OCI-LY1 (cell line): ENCODE data around the gene SEMG1.

ENCODE experiments used
- H2AFZ ChIP-seq: fragments of 200-600 bp; sonication (generic), shearing (Covaris generic); 2 replicates; pipeline ENCODE4 v1.6.0; 2014; ENCODE audit warnings: antibody characterized with exemption, mild to moderate bottlenecking, low read length
- H3F3A ChIP-seq: fragments of 200-600 bp; sonication (generic), shearing (Covaris generic); 2 replicates; pipeline ENCODE4 v1.6.0; 2014; ENCODE audit warnings: mild to moderate bottlenecking, antibody characterized with exemption, low read length, moderate library complexity; ENCODE audit not compliant: insufficient read depth
- H3K27ac ChIP-seq: fragments of 200-600 bp; sonication (generic); 2 replicates; pipeline ENCODE4 v1.5.1; 2014; ENCODE audit warnings: low read length, mixed run types, mild to moderate bottlenecking, low read depth; ENCODE audit not compliant: poor library complexity, severe bottlenecking
- H3K27me3 ChIP-seq: fragments of 200-600 bp; sonication (generic); 2 replicates; pipeline ENCODE4 v1.6.0; 2014; ENCODE audit warnings: antibody characterized with exemption, mild to moderate bottlenecking, low read length, moderate library complexity; ENCODE audit not compliant: insufficient read depth
- H3K36me3 ChIP-seq: fragments of 200-600 bp; sonication (generic); 2 replicates; pipeline ENCODE4 v1.6.1; 2014; ENCODE audit warnings: mild to moderate bottlenecking, antibody characterized with exemption, low read length, moderate library complexity, mixed read lengths; ENCODE audit not compliant: insufficient read depth
- H3K4me1 ChIP-seq: fragments of 200-600 bp; sonication (generic); 2 replicates; pipeline ENCODE4 v1.5.1; 2014; ENCODE audit warnings: mild to moderate bottlenecking, low read length, moderate library complexity; ENCODE audit not compliant: insufficient read depth, severe bottlenecking
- H3K4me2 ChIP-seq: fragments of 200-600 bp; sonication (generic), shearing (Covaris generic); 2 replicates; pipeline ENCODE4 v1.6.1; 2014; ENCODE audit warnings: low read length
- H3K4me3 ChIP-seq: fragments of 200-600 bp; sonication (generic); 2 replicates; pipeline ENCODE4 v1.5.1; 2014; ENCODE audit warnings: low read length, low read depth, mild to moderate bottlenecking, mixed read lengths; ENCODE audit not compliant: poor library complexity, severe bottlenecking
- H3K79me2 ChIP-seq: fragments of 200-600 bp; shearing (Covaris generic); 2 replicates; pipeline ENCODE4 v1.6.1; 2016; ENCODE audit warnings: mixed run types, low read length, mixed read lengths; ENCODE audit not compliant: insufficient read depth
- H3K9ac ChIP-seq: fragments of 200-600 bp; sonication (generic), shearing (Covaris generic); 2 replicates; pipeline ENCODE4 v1.6.1; 2014; ENCODE audit warnings: mild to moderate bottlenecking, low read length, mixed read lengths
- H3K9me2 ChIP-seq: fragments of 200-600 bp; sonication (generic), shearing (Covaris generic); 2 replicates; pipeline ENCODE4 v1.6.1; 2014; ENCODE audit warnings: low read depth, mild to moderate bottlenecking, low read length, mixed read lengths
- H3K9me3 ChIP-seq: fragments of 200-600 bp; shearing (Covaris generic); 2 replicates; pipeline ENCODE4 v1.6.1; 2014; ENCODE audit warnings: low read length, mixed read lengths
- H4K20me1 ChIP-seq: fragments of 200-600 bp; sonication (generic), shearing (Covaris generic); 2 replicates; pipeline ENCODE4 v1.6.0; 2016; ENCODE audit warnings: mild to moderate bottlenecking, low read length; ENCODE audit not compliant: insufficient read depth
- CTCF ChIP-seq: fragments of 200-600 bp; sonication (generic), shearing (Covaris generic); IDR thresholded peaks from 2 replicates; pipeline ENCODE4 v1.5.1; 2017; ENCODE audit warnings: mild to moderate bottlenecking, antibody characterized with exemption, low read length, moderate library complexity, mixed read lengths
- EZH2 ChIP-seq: fragments of 200-600 bp; sonication (generic), shearing (Covaris generic); IDR thresholded peaks from 2 replicates; pipeline ENCODE4 v1.8.0; 2017; ENCODE audit warnings: borderline replicate concordance, mixed run types, mild to moderate bottlenecking, antibody characterized with exemption, low read length, moderate library complexity, mixed read lengths

SEMG1 gene

GRCh38 chr20:45183084-45183483, 23.7 kb upstream of the SEMG1 start:
- no peaks in the 10 kb centered on the region for H3K4me1 ChIP-seq
- TF ChIP-seq CTCF (no peak), EZH2 (no peak)
- no peaks in the 10 kb centered on the region for H3K36me3 ChIP-seq
- H3K27me3 ChIP-seq = peaks cover 4% of the 10 kb centered on the region; the same call in 1 of the 2 replicates
- H3K4me2 ChIP-seq = no peak overlapping the region
- H3K9ac ChIP-seq = no peak overlapping the region
- H3K9me2 ChIP-seq = no peaks in the 10 kb centered on the region
- no peaks in the 10 kb centered on the region for H3F3A ChIP-seq
- no peak overlapping the region for H2AFZ ChIP-seq
- H3K9me3 ChIP-seq = no peaks in the 10 kb centered on the region
- no peak overlapping the region for H3K27ac ChIP-seq
- H3K4me3 ChIP-seq = no peak overlapping the region
- H3K79me2 ChIP-seq = no peaks in the 10 kb centered on the region
- H4K20me1 ChIP-seq = no peaks in the 10 kb centered on the region

GRCh38 chr20:45187693-45188092, 19.1 kb upstream of the SEMG1 start:
- Histone ChIP-seq H2AFZ (no peak overlapping the region), H4K20me1 (no peaks in the 10 kb centered on the region), H3K36me3 (no peaks in the 10 kb centered on the region), H3K79me2 (no peaks in the 10 kb centered on the region), H3F3A (no peaks in the 10 kb centered on the region), H3K4me2 (no peak overlapping the region), H3K9ac (no peak overlapping the region), H3K4me1 (no peaks in the 10 kb centered on the region), H3K4me3 (no peak overlapping the region), H3K9me2 (no peaks in the 10 kb centered on the region), H3K9me3 (no peaks in the 10 kb centered on the region), H3K27me3 (no peaks in the 10 kb centered on the region), H3K27ac (no peak overlapping the region)
- TF ChIP-seq CTCF = no peak
- TF ChIP-seq EZH2 = no peak

- H3K36me3 ChIP-seq = no peaks in the 10 kb centered on the region
- no peak overlapping the region for H3K4me2 ChIP-seq
- H3K27ac ChIP-seq = no peak overlapping the region
- H3K4me1 ChIP-seq = no peaks in the 10 kb centered on the region
- no peak for TF ChIP-seq CTCF
- TF ChIP-seq EZH2 = no peak
- no peak overlapping the region for H3K4me3 ChIP-seq
- no peaks in the 10 kb centered on the region for H3F3A ChIP-seq
- H3K79me2 ChIP-seq = no peaks in the 10 kb centered on the region
- H3K9me3 ChIP-seq = no peaks in the 10 kb centered on the region
- no peaks in the 10 kb centered on the region for H3K27me3 ChIP-seq
- H2AFZ ChIP-seq = no peak overlapping the region
- H4K20me1 ChIP-seq = no peaks in the 10 kb centered on the region
- H3K9me2 ChIP-seq = no peaks in the 10 kb centered on the region
- H3K9ac ChIP-seq = no peak overlapping the region
Measured at GRCh38 chr20:45189067-45189609, 17.7 kb upstream of the SEMG1 start.
